ENCODE results near the gene PEMT. TPM values are rescaled to one million over a fixed set of nuclear protein-coding genes. Genes with fewer than 3 reads are reported as not detected.

Gene PEMT
- total and polyA plus RNA-seq, 2 of the 8 experiments (the other 6 are each of a cell fraction or from before 2014, with no cell fraction given), result 42.0 to 118 TPM

DNA sequence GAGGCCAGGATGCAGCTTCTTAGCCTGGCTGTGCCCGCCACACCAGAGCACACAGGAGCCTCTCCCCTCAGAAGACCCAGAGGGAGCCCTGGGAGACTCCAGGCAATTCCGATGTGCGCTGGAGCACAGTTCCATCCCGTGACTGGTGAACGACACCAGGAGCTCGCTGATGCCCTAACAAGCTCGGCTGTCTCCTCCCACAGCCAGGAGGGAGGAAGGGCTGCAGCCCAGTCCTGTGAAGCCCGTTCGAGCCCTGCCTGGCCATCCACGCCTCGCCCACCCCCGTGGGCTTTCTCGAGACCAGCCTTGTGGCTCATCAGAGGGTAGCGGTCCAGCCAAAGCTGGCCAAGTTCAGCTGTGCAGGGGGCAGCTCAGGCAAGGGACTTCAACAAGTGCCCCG lies 73.5 kb downstream of the PEMT start:
- CTCF ChIA-PET (ENCODE audit: partially characterized antibody), result interaction anchor here (0.8 to 5.7 kb wide), 6 partner anchors 8 to 163 kb away, joined by 3 to 32 read pairs (median 7); partner anchors contain the start of gene RASD1
- 98% methylated on average over 13 of the region's 15 CpGs; no CpG with 5 or more reads in 1 of the 2 experiments for WGBS, 2 experiments (ENCODE audit: extremely low coverage in 1 of 2, insufficient coverage in 1 of 2, insufficient read length in 1 of 2, insufficient replicate concordance in 2 of 2, low coverage in 1 of 2, low lambda C conversion rate in 2 of 2, missing lambda C conversion rate in 1 of 2)
- TF ChIP-seq CBX8 (IDR thresholded peaks at IDR 0.05; ENCODE audit: borderline replicate concordance, low read depth, low read length), result no peak
- no peak for TF ChIP-seq ASH2L (IDR thresholded peaks at IDR 0.05; ENCODE audit: low read length)
- TF ChIP-seq HDAC2 (IDR thresholded peaks at IDR 0.05; ENCODE audit: borderline replicate concordance in 1 of 2, low read depth in 2 of 2, low read length in 2 of 2), result no peak
- TF ChIP-seq GTF2F1 (IDR thresholded peaks at IDR 0.05; ENCODE audit: borderline replicate concordance, low read depth, low read length), result no peak
- no peak for TF ChIP-seq SRF (IDR thresholded peaks at IDR 0.05; ENCODE audit: low read depth, low read length)
- TF ChIP-seq CBX5 (IDR thresholded peaks at IDR 0.05; ENCODE audit: low read depth, low read length), result no peak
- no peak for TF ChIP-seq RAD21 (IDR thresholded peaks at IDR 0.05 in 1 of 2, conservative IDR thresholded peaks at IDR 0.05 in 1 of 2; ENCODE audit: low read depth in 2 of 2, low read length in 2 of 2)
- no peak for TF ChIP-seq TCF12 (IDR thresholded peaks at IDR 0.05; ENCODE audit: low read depth, low read length)
- no peak for TF ChIP-seq SP1 (IDR thresholded peaks at IDR 0.05; ENCODE audit: low read depth, low read length)
- no peak for TF ChIP-seq SIRT6 (IDR thresholded peaks at IDR 0.05; ENCODE audit: low read length)
- TF ChIP-seq, protein P1, sequence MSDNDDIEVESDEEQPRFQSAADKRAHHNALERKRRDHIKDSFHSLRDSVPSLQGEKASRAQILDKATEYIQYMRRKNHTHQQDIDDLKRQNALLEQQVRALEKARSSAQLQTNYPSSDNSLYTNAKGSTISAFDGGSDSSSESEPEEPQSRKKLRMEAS (IDR thresholded peaks at IDR 0.05), result no peak
- TF ChIP-seq RXRA (IDR thresholded peaks at IDR 0.05; ENCODE audit: insufficient read depth, low read depth, low read length), result no peak
- no peak for TF ChIP-seq TBP (IDR thresholded peaks at IDR 0.05; ENCODE audit: low read depth, low read length)
- TF ChIP-seq NRF1 (IDR thresholded peaks at IDR 0.05; ENCODE audit: low read depth, low read length), result no peak
- no peak for TF ChIP-seq YY1 (IDR thresholded peaks at IDR 0.05; ENCODE audit: low read depth, low read length)

More for the DNA sequence above, 73.5 kb downstream of the PEMT start:
- no peaks in the 10 kb centered on the region for H4K20me1 ChIP-seq (replicated peaks in 1 of 2; ENCODE audit: control insufficient read depth in 1 of 2, insufficient read depth in 2 of 2, low read length in 2 of 2)
- DNase-seq (ENCODE audit: low read depth in 1 of 2, low spot score in 2 of 2) (no peak), FAIRE-seq (no peak)
- no peak overlapping the region for H3K56ac ChIP-seq (replicated peaks; ENCODE audit: insufficient read length, low read depth, low read length)
- 0 out of 2 replicates have a peak overlapping the region, but pooled peaks have one; percentile 37 for H4K8ac ChIP-seq (ENCODE audit: extremely low read depth, insufficient read depth, low read length)
- H3K18ac ChIP-seq (ENCODE audit: extremely low read depth, low read length), result no peak overlapping the region
- no peaks in the 10 kb centered on the region for H3K79me2 ChIP-seq (ENCODE audit: control insufficient read depth in 1 of 2, insufficient read depth in 2 of 2, low read length in 2 of 2)
- H2BK12ac ChIP-seq (ENCODE audit: low read depth, low read length), result no peak overlapping the region
- no peak overlapping the region for H4K5ac ChIP-seq (ENCODE audit: insufficient read length, low read depth, low read length)
- no peak overlapping the region for H2BK20ac ChIP-seq (ENCODE audit: low read length)
- H2BK5ac ChIP-seq (ENCODE audit: low read depth, low read length), result no peak overlapping the region
- H3K36me3 ChIP-seq (ENCODE audit: control insufficient read depth in 2 of 4, insufficient read depth in 4 of 4, low read length in 3 of 4), result no peaks in the 10 kb centered on the region
- H3K9ac ChIP-seq (replicated peaks in 1 of 4; ENCODE audit: extremely low read depth in 1 of 4, low read depth in 3 of 4, low read length in 3 of 4), result no peak overlapping the region
- H2BK120ac ChIP-seq (replicated peaks; ENCODE audit: low read depth, low read length), result no peak overlapping the region
- no peak overlapping the region for H3K27ac ChIP-seq (ENCODE audit: low read depth, low read length)
- no peak overlapping the region for H2BK15ac ChIP-seq (ENCODE audit: low read length)
- peaks cover 4 to 26% (median 19%) of the 10 kb centered on the region in 4 experiments for H3K4me1 ChIP-seq (replicated peaks in 1 of 4; ENCODE audit: control insufficient read depth in 3 of 4, insufficient read depth in 4 of 4, low read length in 3 of 4)
- peaks cover 2% of the 10 kb centered on the region; the same call in 1 of the 2 replicates for H3K23me2 ChIP-seq (ENCODE audit: low read depth, low read length)
- H2AFZ ChIP-seq (ENCODE audit: low read length), result no peak overlapping the region
- no peak overlapping the region for H3K4ac ChIP-seq (replicated peaks; ENCODE audit: insufficient read length, low read depth, low read length)
- no peaks in the 10 kb centered on the region for H3K79me1 ChIP-seq (ENCODE audit: low read depth, low read length)
- POLR2A ChIA-PET (ENCODE audit: partially characterized antibody), result interaction anchor here (1.5 to 1.9 kb wide), 2 partner anchors 12 to 21 kb away, joined by 5 to 6 read pairs; partner anchors contain the start of gene RASD1
- no peak overlapping the region for H3K23ac ChIP-seq (ENCODE audit: insufficient read length)
- H3K4me3 ChIP-seq (ENCODE audit: extremely low read depth in 1 of 4, insufficient read depth in 2 of 4, low read depth in 3 of 4, low read length in 4 of 4), result no peak overlapping the region
- no peaks in the 10 kb centered on the region for H3K9me3 ChIP-seq (ENCODE audit: insufficient read depth in 2 of 2, low read depth in 1 of 2, low read length in 1 of 2)
- peak overlapping the region; percentile 18 for H4K91ac ChIP-seq (replicated peaks; ENCODE audit: insufficient read length, low read length)
- H3K27me3 ChIP-seq (replicated peaks in 1 of 4; ENCODE audit: control insufficient read depth in 3 of 4, extremely low read depth in 1 of 4, insufficient read depth in 3 of 4, low read length in 3 of 4), result no peaks in the 10 kb centered on the region
- H3K4me2 ChIP-seq (ENCODE audit: insufficient read depth in 1 of 2, low read depth in 2 of 2, low read length in 2 of 2), result no peak overlapping the region
- H2AK5ac ChIP-seq (ENCODE audit: low read depth, low read length), result no peak overlapping the region
- no peak overlapping the region for H3K14ac ChIP-seq (ENCODE audit: insufficient read length)

Measured in H1 (cell line).